ENCODE measurements around the gene KSR2.

The KSR2 gene

DNA sequence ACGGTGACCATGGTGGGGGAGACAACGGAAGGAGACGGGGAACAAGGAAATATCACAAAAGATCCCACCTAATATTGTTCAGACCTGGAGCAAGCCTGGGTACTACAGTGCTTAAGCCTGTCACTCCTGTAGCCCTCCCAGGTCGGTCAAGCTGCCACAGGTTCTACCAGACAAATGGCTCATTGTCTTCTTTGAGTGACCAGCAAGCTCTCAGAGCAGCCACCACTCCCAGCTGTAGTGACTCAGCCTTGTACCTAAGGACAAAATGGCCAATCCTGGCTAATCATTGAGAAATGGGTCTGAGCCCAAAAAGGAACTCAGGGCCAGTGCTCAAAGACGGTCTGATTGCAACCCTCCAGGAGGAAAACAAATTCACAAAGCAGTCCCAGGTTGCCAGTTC is 368.9 kb downstream of the KSR2 start:
- Histone ChIP-seq H2AFZ (ENCODE audit: insufficient read depth, low read length, poor library complexity) (no peak overlapping the region), H3K4ac (ENCODE audit: low read depth, low read length) (no peak overlapping the region), H3K79me1 (ENCODE audit: low read length) (no peaks in the 10 kb centered on the region), H2BK120ac (ENCODE audit: insufficient read depth, low read length, poor library complexity) (no peak overlapping the region), H2AK5ac (ENCODE audit: low read length) (no peak overlapping the region), H3K36me3 (ENCODE audit: control insufficient read depth in 1 of 2, insufficient read depth in 2 of 2, low read length in 2 of 2) (no peaks in the 10 kb centered on the region), H3K27ac (ENCODE audit: low read depth, low read length) (no peak overlapping the region), H3K4me1 (ENCODE audit: control insufficient read depth in 1 of 2, insufficient read depth in 2 of 2, low read length in 2 of 2) (no peaks in the 10 kb centered on the region), H3K79me2 (ENCODE audit: control insufficient read depth, insufficient read depth, low read length, poor library complexity) (no peaks in the 10 kb centered on the region), H3K23ac (ENCODE audit: low read length) (no peak overlapping the region), H3K4me3 (ENCODE audit: low read depth, low read length) (no peak overlapping the region), H4K91ac (ENCODE audit: low read depth, low read length) (no peak overlapping the region), H3K27me3 (ENCODE audit: insufficient read depth, low read length) (no peaks in the 10 kb centered on the region), H4K12ac (ENCODE audit: low read depth, low read length) (no peak overlapping the region), H3K9ac (ENCODE audit: low read length) (no peak overlapping the region), H3K4me2 (ENCODE audit: low read length) (no peak overlapping the region), H2BK12ac (ENCODE audit: low read length) (no peak overlapping the region), H3K18ac (ENCODE audit: low read length) (no peak overlapping the region), H3K14ac (ENCODE audit: low read length) (no peak overlapping the region), H2BK5ac (ENCODE audit: low read depth, low read length, poor library complexity) (no peak overlapping the region), H3K9me3 (ENCODE audit: insufficient read depth, low read depth, low read length) (no peaks in the 10 kb centered on the region), H4K8ac (ENCODE audit: low read depth, low read length) (no peak overlapping the region)
- WGBS (ENCODE audit: extremely low coverage, insufficient coverage, insufficient read length), result no CpG with 5 or more reads among the region's 5 CpGs
- no peak for DNase-seq

DNA sequence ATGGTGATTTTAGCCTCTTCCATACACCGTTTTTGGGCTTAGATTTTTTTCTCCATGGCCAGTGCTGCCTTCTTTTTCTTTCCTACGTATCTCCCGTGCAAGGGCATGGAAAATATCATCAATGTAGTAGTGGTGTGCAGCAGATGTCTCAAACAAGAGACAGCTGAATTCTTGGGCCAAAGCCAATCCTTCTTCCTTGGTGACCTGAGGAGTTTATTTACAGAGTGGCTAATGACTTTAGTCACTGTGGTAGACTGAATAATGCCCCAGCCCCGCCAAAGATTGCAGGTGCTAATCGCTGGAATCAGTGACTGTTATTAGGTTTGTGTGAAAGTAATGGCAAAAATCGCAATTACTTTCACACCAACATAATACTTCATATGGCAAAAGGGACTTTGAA is 371.8 kb downstream of the KSR2 start:
- WGBS (ENCODE audit: extremely low coverage, insufficient coverage, insufficient read length), result no CpG with 5 or more reads among the region's 6 CpGs
- Histone ChIP-seq H3K4me3 (ENCODE audit: low read depth, low read length) (no peak overlapping the region), H4K12ac (ENCODE audit: low read depth, low read length) (no peak overlapping the region)

DNA sequence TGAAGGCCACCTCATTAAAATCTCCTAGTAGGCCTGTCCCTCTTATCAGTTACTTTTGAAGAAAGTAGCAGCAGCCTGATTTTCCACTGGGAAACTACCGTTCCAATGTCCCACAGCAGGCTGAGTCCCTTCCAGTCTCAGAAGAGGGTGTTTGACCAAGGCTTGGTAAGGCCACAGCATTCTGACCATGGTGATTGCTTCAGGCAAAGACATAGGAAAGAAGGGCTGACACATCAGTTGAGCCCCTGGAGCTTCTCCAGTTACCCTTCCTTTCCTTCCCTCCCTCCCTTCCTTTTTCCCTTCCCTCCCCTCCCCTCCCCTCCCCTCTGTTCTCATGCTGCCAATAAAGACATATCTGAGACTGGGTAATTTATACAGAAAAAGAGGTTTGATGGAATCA is 373.0 kb downstream of the KSR2 start:
- H3K9me3 ChIP-seq (ENCODE audit: insufficient read depth, low read depth, low read length), result peaks cover 2% of the 10 kb centered on the region
- no peak overlapping the region for H3K4me3 ChIP-seq (ENCODE audit: low read depth, low read length)

More for the DNA sequence above, 371.8 kb downstream of the KSR2 start:
- Histone ChIP-seq H3K9ac (ENCODE audit: low read length) (no peak overlapping the region), H3K27ac (ENCODE audit: low read depth, low read length) (no peak overlapping the region), H3K79me2 (ENCODE audit: control insufficient read depth, insufficient read depth, low read length, poor library complexity) (no peaks in the 10 kb centered on the region), H3K23ac (ENCODE audit: low read length) (no peak overlapping the region), H3K79me1 (ENCODE audit: low read length) (no peaks in the 10 kb centered on the region), H2BK120ac (ENCODE audit: insufficient read depth, low read length, poor library complexity) (no peak overlapping the region), H2AFZ (ENCODE audit: insufficient read depth, low read length, poor library complexity) (no peak overlapping the region), H2BK12ac (ENCODE audit: low read length) (no peak overlapping the region), H2BK5ac (ENCODE audit: low read depth, low read length, poor library complexity) (no peak overlapping the region), H3K4ac (ENCODE audit: low read depth, low read length) (no peak overlapping the region), H4K91ac (ENCODE audit: low read depth, low read length) (no peak overlapping the region), H2AK5ac (ENCODE audit: low read length) (no peak overlapping the region), H3K4me1 (ENCODE audit: control insufficient read depth in 1 of 2, insufficient read depth in 2 of 2, low read length in 2 of 2) (no peaks in the 10 kb centered on the region), H3K9me3 (ENCODE audit: insufficient read depth, low read depth, low read length) (no peaks in the 10 kb centered on the region), H3K14ac (ENCODE audit: low read length) (no peak overlapping the region), H3K18ac (ENCODE audit: low read length) (no peak overlapping the region), H3K27me3 (ENCODE audit: insufficient read depth, low read length) (no peaks in the 10 kb centered on the region), H3K36me3 (ENCODE audit: control insufficient read depth in 1 of 2, insufficient read depth in 2 of 2, low read length in 2 of 2) (no peaks in the 10 kb centered on the region), H4K8ac (ENCODE audit: low read depth, low read length) (no peak overlapping the region), H3K4me2 (ENCODE audit: low read length) (no peak overlapping the region)
- DNase-seq, result no peak

DNA sequence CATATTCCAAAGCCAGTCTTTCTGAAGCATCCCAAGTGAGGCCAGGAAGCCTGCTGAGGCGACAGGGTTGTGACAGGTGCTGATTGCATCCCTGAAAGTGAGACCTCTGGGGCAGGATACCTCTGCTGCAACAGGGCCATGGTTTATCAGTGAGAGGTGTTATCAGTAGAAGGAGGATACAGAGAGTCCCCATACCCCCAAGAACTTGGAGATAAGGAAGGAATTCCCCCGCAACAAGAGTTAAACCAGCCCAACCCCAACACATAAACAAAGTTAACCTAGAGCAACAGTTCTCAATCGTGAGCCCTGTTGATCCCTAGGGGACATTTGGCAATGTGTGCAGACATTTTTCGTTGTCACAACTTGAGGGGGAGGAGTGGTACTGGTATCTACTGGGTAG is 374.3 kb downstream of the KSR2 start:
- no peak for DNase-seq
- Histone ChIP-seq H3K36me3 (ENCODE audit: control insufficient read depth in 1 of 2, insufficient read depth in 2 of 2, low read length in 2 of 2) (no peaks in the 10 kb centered on the region), H2BK120ac (ENCODE audit: insufficient read depth, low read length, poor library complexity) (no peak overlapping the region), H4K91ac (ENCODE audit: low read depth, low read length) (no peak overlapping the region), H3K27ac (ENCODE audit: low read depth, low read length) (no peak overlapping the region), H3K79me1 (ENCODE audit: low read length) (no peaks in the 10 kb centered on the region), H2BK12ac (ENCODE audit: low read length) (no peak overlapping the region), H3K14ac (ENCODE audit: low read length) (no peak overlapping the region), H3K4ac (ENCODE audit: low read depth, low read length) (no peak overlapping the region), H3K4me1 (ENCODE audit: control insufficient read depth in 1 of 2, insufficient read depth in 2 of 2, low read length in 2 of 2) (no peaks in the 10 kb centered on the region), H3K23ac (ENCODE audit: low read length) (no peak overlapping the region), H2AFZ (ENCODE audit: insufficient read depth, low read length, poor library complexity) (no peak overlapping the region), H2BK5ac (ENCODE audit: low read depth, low read length, poor library complexity) (no peak overlapping the region), H4K12ac (ENCODE audit: low read depth, low read length) (no peak overlapping the region), H2AK5ac (ENCODE audit: low read length) (no peak overlapping the region), H3K9me3 (ENCODE audit: insufficient read depth, low read depth, low read length) (peaks cover 2% of the 10 kb centered on the region), H4K8ac (ENCODE audit: low read depth, low read length) (no peak overlapping the region), H3K4me3 (ENCODE audit: low read depth, low read length) (no peak overlapping the region), H3K18ac (ENCODE audit: low read length) (no peak overlapping the region), H3K79me2 (ENCODE audit: control insufficient read depth, insufficient read depth, low read length, poor library complexity) (no peaks in the 10 kb centered on the region), H3K27me3 (ENCODE audit: insufficient read depth, low read length) (no peaks in the 10 kb centered on the region), H3K9ac (ENCODE audit: low read length) (no peak overlapping the region), H3K4me2 (ENCODE audit: low read length) (no peak overlapping the region)
- no CpG with 5 or more reads among the region's 4 CpGs for WGBS (ENCODE audit: extremely low coverage, insufficient coverage, insufficient read length)

More for the DNA sequence above, 373.0 kb downstream of the KSR2 start:
- no peak overlapping the region for H3K14ac ChIP-seq (ENCODE audit: low read length)
- no peak for DNase-seq
- H3K4me1 ChIP-seq (ENCODE audit: control insufficient read depth in 1 of 2, insufficient read depth in 2 of 2, low read length in 2 of 2), result no peaks in the 10 kb centered on the region
- H4K8ac ChIP-seq (ENCODE audit: low read depth, low read length), result no peak overlapping the region
- H4K12ac ChIP-seq (ENCODE audit: low read depth, low read length), result no peak overlapping the region
- no CpG with 5 or more reads among the region's 1 CpG for WGBS (ENCODE audit: extremely low coverage, insufficient coverage, insufficient read length)
- H3K4me2 ChIP-seq (ENCODE audit: low read length), result no peak overlapping the region
- no peak overlapping the region for H4K91ac ChIP-seq (ENCODE audit: low read depth, low read length)
- no peak overlapping the region for H2BK12ac ChIP-seq (ENCODE audit: low read length)
- no peak overlapping the region for H2BK5ac ChIP-seq (ENCODE audit: low read depth, low read length, poor library complexity)
- no peaks in the 10 kb centered on the region for H3K36me3 ChIP-seq (ENCODE audit: control insufficient read depth in 1 of 2, insufficient read depth in 2 of 2, low read length in 2 of 2)
- no peak overlapping the region for H2AK5ac ChIP-seq (ENCODE audit: low read length)
- no peaks in the 10 kb centered on the region for H3K27me3 ChIP-seq (ENCODE audit: insufficient read depth, low read length)
- H3K27ac ChIP-seq (ENCODE audit: low read depth, low read length), result no peak overlapping the region
- H3K23ac ChIP-seq (ENCODE audit: low read length), result no peak overlapping the region
- H3K18ac ChIP-seq (ENCODE audit: low read length), result no peak overlapping the region
- no peak overlapping the region for H3K4ac ChIP-seq (ENCODE audit: low read depth, low read length)
- no peaks in the 10 kb centered on the region for H3K79me2 ChIP-seq (ENCODE audit: control insufficient read depth, insufficient read depth, low read length, poor library complexity)
- no peak overlapping the region for H2BK120ac ChIP-seq (ENCODE audit: insufficient read depth, low read length, poor library complexity)
- H2AFZ ChIP-seq (ENCODE audit: insufficient read depth, low read length, poor library complexity), result no peak overlapping the region
- H3K79me1 ChIP-seq (ENCODE audit: low read length), result no peaks in the 10 kb centered on the region
- H3K9ac ChIP-seq (ENCODE audit: low read length), result no peak overlapping the region
